Stimulated activated CD8-positive, alpha-beta memory T cell treated with anti-CD3 and anti-CD28 coated beads, Interleukin-2, amount 100 ng/mL, for 48 hours (primary cell): Measurements from ENCODE around the gene SRGAP2B.
"Not testable (repeated sequence)": the region's sequence is repeated elsewhere in the genome, so short reads cannot be mapped to it uniquely, and the experiment has no call there.

Source experiments
- DNase-seq, 2 donors: peaks; one replicate each; pipeline ENCODE4 v3.0.0-alpha.2; 2020; ENCODE audit warnings: low read depth in 2 of 2

The SRGAP2B gene

GRCh38 chr1:145082483-145083255 lies 12.5 kb downstream of the SRGAP2B start:
- DNase-seq: not testable (repeated sequence)

- not testable (repeated sequence) for DNase-seq
Observed at GRCh38 chr1:145080193-145080592, 14.9 kb downstream of the SRGAP2B start.

GRCh38 chr1:145079737-145080136 lies 15.4 kb downstream of the SRGAP2B start:
- not testable (repeated sequence) for DNase-seq

GRCh38 chr1:145078787-145079370 lies 16.2 kb downstream of the SRGAP2B start:
- not testable (repeated sequence) for DNase-seq

- not testable (repeated sequence) for DNase-seq
Observed at GRCh38 chr1:145077872-145078786, 17.0 kb downstream of the SRGAP2B start.

- DNase-seq: not testable (repeated sequence)
Observed at GRCh38 chr1:145076877-145077276, 18.3 kb downstream of the SRGAP2B start.

GRCh38 chr1:145074021-145074559 lies 21.0 kb downstream of the SRGAP2B start:
- not testable (repeated sequence) for DNase-seq

DNA sequence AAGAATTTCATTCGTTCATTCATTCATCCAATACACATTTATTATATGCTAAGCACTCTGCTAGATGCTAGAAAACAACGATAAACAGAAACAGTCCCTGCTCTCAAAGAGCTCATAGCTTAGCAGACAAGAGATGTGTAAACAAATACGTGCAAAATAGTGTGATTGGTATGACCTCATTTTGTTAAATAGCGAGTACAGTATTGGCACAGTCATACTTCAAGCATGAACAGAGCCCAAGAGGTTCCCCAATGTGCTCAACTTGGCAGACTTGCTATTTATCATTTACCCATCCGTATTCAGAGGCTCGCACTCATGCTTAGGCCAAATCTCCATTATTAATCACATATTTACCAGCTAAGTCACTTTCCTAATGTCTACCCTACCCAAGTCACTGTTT lies 23.6 kb downstream of the SRGAP2B start:
- not testable (repeated sequence) for DNase-seq

GRCh38 chr1:145066486-145066885 lies 28.6 kb downstream of the SRGAP2B start:
- not testable (repeated sequence) for DNase-seq

GRCh38 chr1:145065194-145065826 lies 29.8 kb downstream of the SRGAP2B start:
- not testable (repeated sequence) for DNase-seq

DNA sequence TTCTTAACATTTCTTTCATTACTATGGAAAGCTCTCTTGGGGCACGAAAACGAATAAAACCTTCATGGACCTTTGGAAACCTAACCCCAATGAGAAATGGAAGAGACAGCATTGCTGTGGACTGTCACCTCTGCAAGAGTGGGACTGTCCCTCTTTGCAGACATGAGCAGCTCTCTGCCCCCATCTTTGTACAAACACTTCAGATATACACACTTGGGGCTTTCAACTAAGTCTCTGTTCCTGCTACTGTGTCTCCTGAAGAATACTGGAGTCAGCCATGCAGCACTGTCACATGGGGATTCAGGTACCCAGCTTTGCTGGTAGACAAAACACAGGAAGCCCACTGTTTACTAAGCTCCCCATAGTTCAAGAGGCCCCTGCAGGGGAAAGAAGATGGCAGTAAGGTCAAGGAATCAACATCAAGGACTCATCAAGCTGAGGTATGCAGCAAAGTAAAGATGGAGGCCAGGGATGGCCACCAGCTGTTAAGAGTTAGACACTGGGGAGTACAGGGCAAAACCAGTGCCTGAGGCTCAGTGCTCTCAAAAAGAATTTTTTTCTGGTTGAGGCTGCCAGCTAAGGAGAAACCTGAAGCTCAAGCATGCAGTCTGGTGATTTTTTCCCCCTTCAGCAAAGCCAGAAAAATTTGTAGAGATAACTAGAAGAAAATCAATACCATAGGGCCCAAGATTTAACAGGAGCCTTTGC lies 31.0 kb downstream of the SRGAP2B start:
- DNase-seq: not testable (repeated sequence)

GRCh38 chr1:145063285-145063684 lies 31.8 kb downstream of the SRGAP2B start:
- not testable (repeated sequence) for DNase-seq

GRCh38 chr1:145058184-145058583 lies 36.9 kb downstream of the SRGAP2B start:
- not testable (repeated sequence) for DNase-seq

DNA sequence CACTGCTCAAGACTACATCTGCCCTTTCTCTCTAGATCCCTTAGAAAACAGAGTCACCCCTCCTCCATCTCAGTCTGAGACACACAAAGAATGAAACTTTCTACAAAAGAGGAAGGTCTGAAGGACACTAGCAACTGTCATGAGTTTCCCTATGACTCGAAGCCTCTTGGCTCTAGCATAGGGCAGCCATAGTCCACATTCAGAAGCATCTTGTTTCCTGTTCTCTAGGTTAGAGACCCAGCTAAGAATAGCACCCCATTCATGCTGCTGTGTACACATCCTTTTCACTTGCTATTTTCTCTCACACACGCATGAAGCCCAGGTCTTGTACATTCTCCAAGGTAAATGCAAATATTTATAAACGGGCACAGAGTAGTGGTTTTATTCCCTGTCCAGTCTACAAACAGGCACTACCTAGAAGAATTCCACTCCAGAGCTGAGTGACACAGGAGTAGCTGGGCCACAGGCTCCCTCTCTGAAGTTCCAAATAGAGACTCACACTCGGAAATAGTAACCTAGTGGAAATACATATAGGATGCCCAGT lies 39.8 kb downstream of the SRGAP2B start:
- DNase-seq: not testable (repeated sequence)

GRCh38 chr1:145053428-145053827 lies 41.7 kb downstream of the SRGAP2B start:
- DNase-seq: not testable (repeated sequence)

GRCh38 chr1:145052019-145052776 lies 42.9 kb downstream of the SRGAP2B start:
- DNase-seq: not testable (repeated sequence)

DNA sequence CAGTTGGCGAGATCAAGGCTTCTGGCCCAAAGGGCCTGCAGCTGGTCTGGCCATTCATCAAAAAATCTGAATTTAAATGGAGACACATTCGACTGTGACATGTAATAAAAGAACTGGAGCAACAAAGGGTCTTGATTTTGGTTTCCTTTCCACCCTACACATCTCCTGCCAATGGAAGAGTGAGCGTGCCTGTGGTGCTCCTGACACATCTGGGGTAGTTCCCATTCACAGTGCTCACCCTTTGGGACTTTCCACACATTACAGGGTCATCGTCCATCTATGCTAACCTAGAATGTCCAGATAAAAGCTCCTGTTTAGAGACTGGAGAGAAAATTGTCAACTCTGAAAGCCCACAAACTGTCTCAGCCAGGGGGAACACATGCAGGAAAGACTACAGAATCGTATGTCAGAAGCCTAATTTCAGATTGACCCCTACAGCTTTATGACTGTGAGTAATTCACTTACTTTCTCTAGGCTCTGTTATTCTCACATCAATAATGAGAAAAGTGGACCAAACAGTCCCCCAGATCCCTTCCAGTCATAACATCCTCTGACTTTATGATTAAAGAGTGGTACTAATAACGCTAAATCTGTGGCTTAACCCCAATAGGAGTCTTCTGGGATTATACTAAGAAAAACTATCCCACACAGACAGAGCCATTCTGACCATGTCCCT lies 46.8 kb downstream of the SRGAP2B start:
- DNase-seq: not testable (repeated sequence)

- not testable (repeated sequence) for DNase-seq
Observed at GRCh38 chr1:145047553-145047952, 47.6 kb downstream of the SRGAP2B start.
